ENCODE results near the gene HS3ST6.
A peak's percentile ranks its signal among the peaks of the same experiment; 100 is the strongest.
"Not testable (repeated sequence)": the region's sequence is repeated elsewhere in the genome, so short reads cannot be mapped to it uniquely, and the experiment has no call there.

HS3ST6 gene

GRCh38 chr16:1924095-1924494, 5.9 kb upstream of the HS3ST6 start:
- peak; percentile 42 for DNase-seq

- peak; percentile 46 for DNase-seq
Measured at GRCh38 chr16:1923299-1924034, 5.3 kb upstream of the HS3ST6 start.

GRCh38 chr16:1922357-1922756, 4.1 kb upstream of the HS3ST6 start:
- DNase-seq = no peak

- DNase-seq = peak; percentile 46
Measured at GRCh38 chr16:1920727-1921171, 2.5 kb upstream of the HS3ST6 start.

GRCh38 chr16:1920122-1920521, 1.9 kb upstream of the HS3ST6 start:
- not testable (repeated sequence) for DNase-seq

- DNase-seq = no peak
Measured at GRCh38 chr16:1919327-1919998, 1.2 kb upstream of the HS3ST6 start.

- no peak for DNase-seq
Measured at GRCh38 chr16:1917665-1918350, 407 bp downstream of the HS3ST6 start.

- DNase-seq = no peak
Measured at GRCh38 chr16:1917056-1917664, 1.1 kb downstream of the HS3ST6 start.

- no peak for DNase-seq
Measured at GRCh38 chr16:1916640-1916990, 1.6 kb downstream of the HS3ST6 start.

- no peak for DNase-seq
Measured at GRCh38 chr16:1915732-1916639, 2.2 kb downstream of the HS3ST6 start.

GRCh38 chr16:1914988-1915387, 3.2 kb downstream of the HS3ST6 start:
- no peak for DNase-seq

- no peak for DNase-seq
Measured at GRCh38 chr16:1914084-1914608, 4.1 kb downstream of the HS3ST6 start.

- DNase-seq = no peak
Measured at GRCh38 chr16:1913327-1914083, 4.7 kb downstream of the HS3ST6 start.

GRCh38 chr16:1912215-1912543, 6.0 kb downstream of the HS3ST6 start:
- DNase-seq = no peak

- no peak for DNase-seq
Measured at GRCh38 chr16:1911467-1912214, 6.6 kb downstream of the HS3ST6 start.

- DNase-seq = peak; percentile 17
Measured at GRCh38 chr16:1909561-1910231, 8.5 kb downstream of the HS3ST6 start.

GRCh38 chr16:1908983-1909382, 9.2 kb downstream of the HS3ST6 start:
- no peak for DNase-seq

- no peak for DNase-seq
Measured at GRCh38 chr16:1908184-1908583, 10.0 kb downstream of the HS3ST6 start.

- no peak for DNase-seq
Measured at GRCh38 chr16:1907226-1907860, 10.9 kb downstream of the HS3ST6 start.

- DNase-seq = no peak
Measured at GRCh38 chr16:1906846-1907165, 11.4 kb downstream of the HS3ST6 start.
